H1 (cell line): ENCODE data around the gene DDN. TPM values are rescaled to one million over a fixed set of nuclear protein-coding genes. Genes with fewer than 3 reads are reported as not detected.

Source experiments
- polyA plus RNA-seq, 7 experiments: library from polyadenylated mRNA; depleted of rRNA in 3 of 7; stranded (reverse) in 5 of 7; unstranded in 2 of 7; fragments of >200 nt in 5 of 7; fragments of 200-250 nt in 2 of 7; gene quantifications; 1 replicate in 5 of 7; 2 replicates in 1 of 7; 4 replicates in 1 of 7; pipeline versions ENCODE4 v1.2.1 to v1.2.3, GENCODE V29; 2011 to 2013; ENCODE audit warnings: missing spikeins in 2 of 7, mixed read lengths in 2 of 7
- total RNA-seq: library from RNA; stranded (reverse); fragmentation: NEBNext Ultra II Directional; extraction: Animal tissue kit (Norgen Biotek cat#: 25700); gene quantifications from 2 replicates; pipeline ENCODE4 v1.2.1, GENCODE V29; 2021
- TF ChIP-seq, protein P1 (sequence below): IDR thresholded peaks from 2 replicates; pipeline ENCODE4 v1.6.1; 2011; ENCODE audit warnings: low read depth, mild to moderate bottlenecking, low read length; ENCODE audit not compliant: insufficient read depth

The DDN gene
- total and polyA plus RNA-seq, 2 of the 8 experiments (the other 6 are each of a cell fraction or from before 2014, with no cell fraction given): 0.14 to 0.30 TPM

DNA sequence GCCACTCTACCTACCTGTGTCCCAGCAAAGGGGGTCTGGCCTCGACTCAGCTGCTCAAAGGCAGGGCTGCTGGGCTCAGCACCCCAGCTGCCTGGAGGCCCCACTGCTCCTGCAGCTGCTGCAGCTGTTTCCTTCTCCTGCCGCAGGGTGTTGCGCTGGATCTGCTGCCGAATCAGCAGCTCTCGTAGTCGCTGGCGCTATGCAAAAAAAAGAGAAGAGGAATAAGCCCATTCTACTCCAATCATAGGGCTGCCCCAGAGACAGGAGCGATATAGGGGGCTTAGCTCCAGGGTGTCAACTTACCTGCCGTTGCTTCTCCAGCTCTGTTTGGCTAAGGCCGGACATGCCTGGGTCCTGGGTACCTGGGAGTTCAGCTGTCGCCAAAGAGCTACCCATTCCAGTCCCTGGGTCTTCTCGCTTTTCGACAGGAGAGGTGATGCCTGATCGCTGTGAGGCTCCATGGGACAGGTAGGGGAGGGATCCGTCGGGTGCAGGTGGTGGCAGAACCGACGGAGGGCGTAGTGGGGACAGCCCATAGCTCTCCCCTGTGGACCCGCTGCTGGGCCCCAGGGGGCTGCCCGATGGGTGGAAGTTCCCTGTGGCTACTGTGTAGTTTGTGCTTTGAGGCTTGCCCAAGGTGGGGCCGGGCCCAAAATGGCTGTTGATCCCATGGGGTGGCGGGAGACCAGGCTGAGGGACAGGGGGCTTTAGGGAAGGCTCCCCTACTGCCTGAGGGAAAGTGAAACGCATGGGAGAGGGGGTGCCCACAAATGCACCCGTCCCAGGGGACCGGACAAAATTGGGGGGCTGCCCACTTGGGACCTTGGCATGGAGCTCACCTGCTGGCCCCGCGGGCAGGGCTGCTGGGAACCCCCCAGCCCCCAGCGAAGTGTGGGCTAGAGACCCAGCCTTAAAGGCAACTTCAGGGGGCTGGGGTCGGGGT, 40.5 kb upstream of the DDN start (continued):
- TF ChIP-seq, protein P1, sequence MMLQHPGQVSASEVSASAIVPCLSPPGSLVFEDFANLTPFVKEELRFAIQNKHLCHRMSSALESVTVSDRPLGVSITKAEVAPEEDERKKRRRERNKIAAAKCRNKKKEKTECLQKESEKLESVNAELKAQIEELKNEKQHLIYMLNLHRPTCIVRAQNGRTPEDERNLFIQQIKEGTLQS: no peak
